Neutrophil (primary cell): ENCODE measurements around the gene TASP1.

Source experiments
- H3K27ac ChIP-seq: fragments of 200-600 bp; sonication (generic); 2 replicates; pipeline ENCODE4 v1.5.1; 2016; ENCODE audit warnings: mild to moderate bottlenecking, moderate library complexity
- H3K27me3 ChIP-seq: fragments of 200-600 bp; sonication (generic); 2 replicates; pipeline ENCODE4 v1.6.0; 2016; ENCODE audit warnings: mild to moderate bottlenecking
- H3K36me3 ChIP-seq: fragments of 200-600 bp; sonication (generic); 2 replicates; pipeline ENCODE4 v1.5.1; 2017
- H3K4me1 ChIP-seq, 2 experiments: fragments of 200-600 bp in 1 of 2; sonication (generic) in 1 of 2; 1 replicate in 1 of 2; 2 replicates in 1 of 2; pipeline versions ENCODE4 v1.5.1 to v1.6.1; 2013 to 2016; ENCODE audit warnings: low read depth in 1 of 2, low read length in 1 of 2, mild to moderate bottlenecking in 1 of 2, moderate library complexity in 1 of 2; ENCODE audit not compliant: control insufficient read depth in 1 of 2, insufficient read depth in 1 of 2
- H3K4me3 ChIP-seq, 2 experiments: fragments of 200-600 bp in 1 of 2; sonication (generic) in 1 of 2; 1 replicate in 1 of 2; 2 replicates in 1 of 2; pipeline ENCODE4 v1.5.1; 2013 to 2016; ENCODE audit warnings: low read depth in 1 of 2, low read length in 1 of 2, mild to moderate bottlenecking in 1 of 2, moderate library complexity in 1 of 2
- H3K9me3 ChIP-seq: fragments of 200-600 bp; sonication (generic); 2 replicates; pipeline ENCODE4 v1.5.1; 2016
- CTCF ChIP-seq: fragments of 200-600 bp; sonication (generic); IDR thresholded peaks from 2 replicates; pipeline ENCODE4 v1.5.1; 2016; ENCODE audit warnings: antibody characterized with exemption

TASP1 gene, protein sequence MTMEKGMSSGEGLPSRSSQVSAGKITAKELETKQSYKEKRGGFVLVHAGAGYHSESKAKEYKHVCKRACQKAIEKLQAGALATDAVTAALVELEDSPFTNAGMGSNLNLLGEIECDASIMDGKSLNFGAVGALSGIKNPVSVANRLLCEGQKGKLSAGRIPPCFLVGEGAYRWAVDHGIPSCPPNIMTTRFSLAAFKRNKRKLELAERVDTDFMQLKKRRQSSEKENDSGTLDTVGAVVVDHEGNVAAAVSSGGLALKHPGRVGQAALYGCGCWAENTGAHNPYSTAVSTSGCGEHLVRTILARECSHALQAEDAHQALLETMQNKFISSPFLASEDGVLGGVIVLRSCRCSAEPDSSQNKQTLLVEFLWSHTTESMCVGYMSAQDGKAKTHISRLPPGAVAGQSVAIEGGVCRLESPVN

GRCh38 chr20:13638496-13639149 lies at the start of gene TASP1:
Gene TASP1 (minus strand): TSS chr20:13638932. CDS start chr20:13630078, 8,854 bp downstream.
- Histone ChIP-seq H3K27ac (peak within 1 kb of the TSS; percentile 58), H3K4me3 (peak within 1 kb of the TSS; percentile 76 to 78), H3K27me3 (peaks cover 35% of the 10 kb centered on the region), H3K9me3 (no peaks in the 10 kb centered on the region), H3K36me3 (no peaks in the 10 kb centered on the region), H3K4me1 (peaks cover 4 to 12% of the 10 kb centered on the region in 2 experiments)
- TF ChIP-seq CTCF, result no peak

DNA sequence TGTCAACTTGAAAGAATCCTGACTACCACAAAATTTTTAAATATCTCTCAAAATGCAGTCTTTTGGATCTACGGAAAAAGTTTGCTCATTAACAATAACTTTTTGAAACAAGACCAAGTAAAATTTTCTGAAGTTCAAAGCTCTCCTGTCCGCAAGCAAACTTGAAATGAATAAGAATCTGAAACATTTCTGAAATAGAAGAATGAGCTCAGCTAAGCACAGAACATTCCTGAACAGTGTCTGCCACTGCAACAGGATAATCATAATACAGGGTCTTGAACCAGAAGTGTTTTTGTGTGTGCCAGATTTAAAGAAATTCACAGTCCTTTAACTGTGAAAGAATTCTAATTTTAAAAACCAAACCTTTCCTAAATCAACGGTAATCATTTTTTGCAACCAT lies 49.1 kb upstream of the TASP1 start:
- Histone ChIP-seq H3K4me1 (no peaks in the 10 kb centered on the region), H3K9me3 (no peaks in the 10 kb centered on the region), H3K27ac (no peak overlapping the region), H3K27me3 (no peaks in the 10 kb centered on the region), H3K36me3 (no peaks in the 10 kb centered on the region), H3K4me3 (no peak overlapping the region)
- no peak for TF ChIP-seq CTCF

- Histone ChIP-seq H3K9me3 (no peaks in the 10 kb centered on the region), H3K27ac (no peak overlapping the region), H3K4me3 (no peak overlapping the region), H3K27me3 (no peaks in the 10 kb centered on the region), H3K36me3 (no peaks in the 10 kb centered on the region), H3K4me1 (no peaks in the 10 kb centered on the region)
- no peak for TF ChIP-seq CTCF
Measured at GRCh38 chr20:13685623-13686022, 46.9 kb upstream of the TASP1 start.

GRCh38 chr20:13684566-13685222 lies 46.0 kb upstream of the TASP1 start:
- H3K27me3 ChIP-seq, result no peaks in the 10 kb centered on the region
- H3K27ac ChIP-seq, result no peak overlapping the region
- TF ChIP-seq CTCF, result no peak
- no peaks in the 10 kb centered on the region for H3K36me3 ChIP-seq
- H3K4me1 ChIP-seq, result no peaks in the 10 kb centered on the region
- H3K9me3 ChIP-seq, result no peaks in the 10 kb centered on the region
- no peak overlapping the region for H3K4me3 ChIP-seq

GRCh38 chr20:13683833-13684232 lies 45.1 kb upstream of the TASP1 start:
- Histone ChIP-seq H3K4me1 (no peaks in the 10 kb centered on the region), H3K36me3 (no peaks in the 10 kb centered on the region), H3K27ac (no peak overlapping the region), H3K27me3 (no peaks in the 10 kb centered on the region), H3K9me3 (no peaks in the 10 kb centered on the region), H3K4me3 (no peak overlapping the region)
- TF ChIP-seq CTCF, result no peak
